Measurements from ENCODE around the gene DDX54.

DNA sequence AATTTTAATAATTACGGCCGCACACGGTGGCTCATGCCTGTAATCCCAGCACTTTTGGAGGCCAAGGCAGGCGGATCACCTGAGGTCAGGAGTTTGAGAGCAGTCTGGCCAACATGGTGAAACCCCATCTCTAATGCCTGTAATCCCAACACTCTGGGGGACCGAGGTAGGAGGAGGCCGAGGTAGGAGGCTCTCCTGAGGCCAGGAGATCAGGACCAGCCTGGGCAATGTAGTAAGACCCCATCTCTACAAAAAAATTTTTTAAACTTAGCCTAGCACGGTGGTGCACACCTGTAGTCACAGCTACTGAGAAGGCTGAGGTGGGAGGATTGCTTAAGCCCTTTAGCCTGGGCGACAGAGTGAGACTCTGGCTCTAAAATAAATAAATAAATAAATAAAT is 41.3 kb downstream of the DDX54 start:
- no peak for TF ChIP-seq CTCF (IDR thresholded peaks at IDR 0.05)
- no peak for TF ChIP-seq POLR2A (IDR thresholded peaks at IDR 0.05)
